IMR-90 (cell line): Measurements from ENCODE around the gene EHD4. TPM values are rescaled to one million over a fixed set of nuclear protein-coding genes. Genes with fewer than 3 reads are reported as not detected.

Experiments used
- ATAC-seq: fragments of 200-7000 bp; cut with Tn5 transposase; 2 replicates; pipeline ENCODE4 v1.9.1; 2020; ENCODE audit warnings: low read depth, mild to moderate bottlenecking, moderate library complexity
- BruUV-seq: library from RNA; stranded (reverse); fragments of 400-500 nt; replicated peaks from 2 replicates; lab custom pipeline; 2021; lab: Mats Ljungman, UMichigan
- CTCF ChIA-PET: fragments of 300-600 bp; formaldehyde crosslinking; extraction: SDS; loops from one replicate; lab custom pipeline; 2021; ENCODE audit warnings: antibody characterized with exemption; lab: Yijun Ruan, JAX
- POLR2A ChIA-PET: fragments of 300-600 bp; sonication (Branson Sonifier 250); formaldehyde crosslinking; loops from one replicate; lab custom pipeline; 2022; ENCODE audit warnings: antibody characterized with exemption; ENCODE audit not compliant: unreplicated experiment; lab: Charles Lee
- DNase-seq: peaks from one replicate; pipeline ENCODE4 v3.0.0; 2013
- H2AFZ ChIP-seq: replicated peaks from 2 replicates; pipeline ENCODE3; 2013; ENCODE audit warnings: low read length, mild to moderate bottlenecking; ENCODE audit not compliant: poor library complexity
- H2AK5ac ChIP-seq: 2 replicates; pipeline ENCODE4 v1.6.1; 2013; ENCODE audit warnings: low read depth, low read length, inconsistent platforms
- H2AK9ac ChIP-seq: replicated peaks from 2 replicates; pipeline ENCODE3; 2013; ENCODE audit warnings: mild to moderate bottlenecking, low read depth, low read length, moderate library complexity; ENCODE audit not compliant: poor library complexity
- H2BK120ac ChIP-seq: 2 replicates; pipeline ENCODE4 v1.6.1; 2013; ENCODE audit warnings: low read depth, low read length, inconsistent platforms
- H2BK15ac ChIP-seq: 3 replicates; pipeline ENCODE4 v1.6.1; 2013; ENCODE audit warnings: low read depth, low read length, inconsistent platforms
- H2BK20ac ChIP-seq: 2 replicates; pipeline ENCODE4 v1.6.1; 2013; ENCODE audit warnings: low read depth, mild to moderate bottlenecking, inconsistent platforms, low read length, moderate library complexity
- H2BK5ac ChIP-seq: 2 replicates; pipeline ENCODE4 v1.6.1; 2013; ENCODE audit warnings: mild to moderate bottlenecking, low read depth, low read length, inconsistent platforms; ENCODE audit not compliant: poor library complexity, severe bottlenecking
- H3K14ac ChIP-seq: replicated peaks from 2 replicates; pipeline ENCODE4 v1.6.1; 2013; ENCODE audit warnings: low read depth, low read length, inconsistent platforms
- H3K18ac ChIP-seq: 2 replicates; pipeline ENCODE4 v1.6.1; 2013; ENCODE audit warnings: low read depth, low read length, control low read depth
- H3K23ac ChIP-seq: 2 replicates; pipeline ENCODE4 v1.6.1; 2013; ENCODE audit warnings: low read depth, low read length, inconsistent platforms
- H3K27ac ChIP-seq: 2 replicates; pipeline ENCODE4 v1.5.1; 2013; ENCODE audit warnings: mild to moderate bottlenecking, control low read depth, low read length; ENCODE audit not compliant: insufficient read depth
- H3K27me3 ChIP-seq: 2 replicates; pipeline ENCODE4 v1.6.1; 2013; ENCODE audit warnings: low read length; ENCODE audit not compliant: control insufficient read depth, insufficient read depth
- H3K36me3 ChIP-seq: 2 replicates; pipeline ENCODE4 v1.6.1; 2013; ENCODE audit warnings: low read length, mixed read lengths; ENCODE audit not compliant: control insufficient read depth, insufficient read depth
- H3K4ac ChIP-seq: 2 replicates; pipeline ENCODE4 v1.6.1; 2013; ENCODE audit warnings: low read depth, low read length, inconsistent platforms
- H3K4me1 ChIP-seq: 2 replicates; pipeline ENCODE4 v1.6.1; 2013; ENCODE audit warnings: low read length, mixed read lengths; ENCODE audit not compliant: control insufficient read depth, insufficient read depth
- H3K4me2 ChIP-seq: 2 replicates; pipeline ENCODE4 v1.6.1; 2013; ENCODE audit warnings: low read depth, mild to moderate bottlenecking, control low read depth, low read length, moderate library complexity
- H3K4me3 ChIP-seq: 2 replicates; pipeline ENCODE4 v1.5.1; 2013; ENCODE audit warnings: low read depth, mild to moderate bottlenecking, control low read depth, low read length, moderate library complexity; ENCODE audit not compliant: insufficient read depth
- H3K56ac ChIP-seq: 2 replicates; pipeline ENCODE4 v1.6.1; 2013; ENCODE audit warnings: low read length, inconsistent platforms; ENCODE audit not compliant: insufficient read depth; ENCODE audit errors: extremely low read depth
- H3K79me1 ChIP-seq, 2 experiments: 2 replicates each; pipeline ENCODE4 v1.6.1; 2013; ENCODE audit warnings: low read length in 2 of 2, inconsistent platforms in 1 of 2, low read depth in 1 of 2
- H3K9ac ChIP-seq: 2 replicates; pipeline ENCODE4 v1.6.1; 2013; ENCODE audit warnings: low read depth, low read length, control low read depth
- H3K9me1 ChIP-seq: 2 replicates; pipeline ENCODE4 v1.6.1; 2013; ENCODE audit warnings: low read length, inconsistent platforms; ENCODE audit not compliant: insufficient read depth
- H3K9me3 ChIP-seq: 2 replicates; pipeline ENCODE4 v1.6.1; 2013; ENCODE audit warnings: low read length; ENCODE audit not compliant: control insufficient read depth, insufficient read depth
- H4K20me1 ChIP-seq: 2 replicates; pipeline ENCODE4 v1.6.1; 2013; ENCODE audit warnings: low read length, inconsistent platforms; ENCODE audit not compliant: insufficient read depth
- H4K5ac ChIP-seq: 2 replicates; pipeline ENCODE4 v1.6.1; 2013; ENCODE audit warnings: mild to moderate bottlenecking, low read depth, low read length, control low read depth
- H4K8ac ChIP-seq, 2 experiments: 2 replicates each; pipeline ENCODE4 v1.6.1; 2013; ENCODE audit warnings: low read depth in 2 of 2, low read length in 2 of 2, control low read depth in 1 of 2, inconsistent platforms in 1 of 2
- H4K91ac ChIP-seq: 2 replicates; pipeline ENCODE4 v1.6.1; 2013; ENCODE audit warnings: low read depth, low read length, inconsistent platforms; ENCODE audit not compliant: insufficient read depth
- FOS ChIP-seq: fragments of 150-350 bp; IDR thresholded peaks from 2 replicates; pipeline ENCODE4 v1.6.1; 2016; ENCODE audit warnings: low read depth, low read length
- MXI1 ChIP-seq: IDR thresholded peaks from 2 replicates; pipeline ENCODE4 v1.6.1; 2012; ENCODE audit warnings: low read depth, mild to moderate bottlenecking, low read length, moderate library complexity, borderline replicate concordance
- NFE2L2 ChIP-seq: fragments of 150-350 bp; IDR thresholded peaks from 2 replicates; pipeline ENCODE4 v1.6.1; 2016; ENCODE audit warnings: low read depth, mild to moderate bottlenecking, low read length
- RAD21 ChIP-seq: IDR thresholded peaks from 2 replicates; pipeline ENCODE4 v1.6.1; 2012; ENCODE audit warnings: low read length, improper control_type of control experiment
- SMC3 ChIP-seq: fragments of 150-350 bp; IDR thresholded peaks from 2 replicates; pipeline ENCODE4 v1.6.1; 2016; ENCODE audit warnings: low read depth, mild to moderate bottlenecking, antibody characterized with exemption, low read length, moderate library complexity
- WGBS, 2 experiments: methylation state at CpG; one replicate each; pipeline versions ENCODE4 v1.1.5 to v1.1.7; 2013; ENCODE audit warnings: missing lambda C conversion rate in 2 of 2; ENCODE audit not compliant: insufficient read length in 1 of 2; ENCODE audit errors: extremely low coverage in 2 of 2; 5-methylcytosine and 5-hydroxymethylcytosine counted together
- dilution Hi-C: fragments of 300-500 bp; cut with HindIII; formaldehyde crosslinking; loops from one replicate; pipeline ENCODE4 v1.14.3; 2018; ENCODE audit warnings: low sequenced_read_pairs; ENCODE audit not compliant: unreplicated experiment
- in situ Hi-C: fragments of 300-500 bp; cut with MboI; formaldehyde crosslinking; loops from 3 replicates; pipeline ENCODE4 v1.14.3; 2019; ENCODE audit warnings: low sequenced_read_pairs, inconsistent platforms, mixed read lengths
- intact Hi-C: fragments of 100-400 bp; cut with micrococcal nuclease; formaldehyde crosslinking; loops from 2 replicates; pipeline ENCODE4 v1.10.0; 2022
- polyA plus RNA-seq, 3 experiments: library from polyadenylated mRNA; depleted of rRNA; stranded (reverse); fragments of >200 nt; gene quantifications; 2 replicates each; pipeline ENCODE4 v1.2.3, GENCODE V29; 2012; ENCODE audit warnings: low replicate concordance in 1 of 3
- total RNA-seq: library from RNA; depleted of rRNA; stranded (reverse); fragments of >200 nt; gene quantifications from 2 replicates; pipeline ENCODE4 v1.2.3, GENCODE V29; 2012

Gene EHD4
- total and polyA plus RNA-seq, 2 of the 4 experiments (the other 2 are of a cell fraction) = 21.0 to 29.0 TPM

DNA sequence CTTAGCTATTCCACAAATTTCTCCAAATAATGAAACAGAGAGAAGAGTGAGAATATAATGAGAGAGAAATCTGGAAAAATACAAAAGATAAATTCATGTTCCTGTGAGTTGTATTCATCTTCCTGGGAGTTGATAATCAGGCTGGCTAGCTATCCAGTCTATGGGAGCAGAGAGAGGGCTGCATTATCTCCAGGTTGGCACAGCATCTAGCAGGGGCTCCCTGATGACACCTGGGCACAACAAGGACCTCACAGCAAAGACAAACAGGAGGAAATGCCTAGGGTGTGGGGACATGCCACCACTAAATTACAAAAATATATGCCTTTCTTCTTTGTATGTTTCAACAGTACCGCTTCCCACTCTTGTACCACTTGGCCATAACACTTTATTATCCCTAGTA lies 1.9 kb downstream of the EHD4 start:
- Histone ChIP-seq H3K36me3 (no peaks in the 10 kb centered on the region), H4K5ac (no peak overlapping the region), H3K4ac (no peak overlapping the region), H3K27me3 (no peaks in the 10 kb centered on the region), H3K4me3 (no peak overlapping the region), H3K9me3 (no peaks in the 10 kb centered on the region), H2AK9ac (no peak overlapping the region), H3K14ac (no peak overlapping the region), H3K18ac (no peak overlapping the region), H3K4me1 (peaks cover 11% of the 10 kb centered on the region), H3K9me1 (peaks cover 15% of the 10 kb centered on the region), H2AFZ (no peak overlapping the region), H2BK15ac (no peak overlapping the region), H3K27ac (no peak overlapping the region), H3K56ac (no peak overlapping the region), H3K79me1 (peaks cover 37 to 59% of the 10 kb centered on the region in 2 experiments), H4K8ac (no peak overlapping the region), H3K23ac (no peak overlapping the region), H2AK5ac (peak overlapping the region; percentile 69; the same call in 1 of the 2 replicates), H2BK5ac (no peak overlapping the region), H2BK20ac (no peak overlapping the region), H3K9ac (no peak overlapping the region), H4K91ac (no peak overlapping the region), H3K4me2 (peak overlapping the region; percentile 9; the same call in 1 of the 2 replicates), H2BK120ac (no peak overlapping the region), H4K20me1 (peaks cover 11% of the 10 kb centered on the region; the same call in 1 of the 2 replicates)
- dilution Hi-C loops (no loop called here), in situ Hi-C loops (no loop called here), intact Hi-C loops (no loop called here)
- ChIA-PET CTCF (no interaction called here), POLR2A (no interaction called here)
- no peak for TF ChIP-seq SMC3
- TF ChIP-seq NFE2L2 = no peak
- TF ChIP-seq RAD21 = no peak
- no peak for TF ChIP-seq FOS
- no peak for TF ChIP-seq MXI1
- DNase-seq (no peak), ATAC-seq (no peak)
- WGBS, 2 experiments = no CpG with 5 or more reads among the region's 1 CpG
- no TSS peak for BruUV-seq
